GM12874 (cell line): ENCODE measurements around the gene SCGB1C1.

ENCODE experiments used
- TF ChIP-seq, protein P1 (sequence below): IDR thresholded peaks from 2 replicates; pipeline ENCODE4 v1.5.1; 2011; ENCODE audit warnings: low read depth, mild to moderate bottlenecking, control low read depth, low read length, moderate library complexity; ENCODE audit not compliant: insufficient read depth

SCGB1C1 gene

DNA sequence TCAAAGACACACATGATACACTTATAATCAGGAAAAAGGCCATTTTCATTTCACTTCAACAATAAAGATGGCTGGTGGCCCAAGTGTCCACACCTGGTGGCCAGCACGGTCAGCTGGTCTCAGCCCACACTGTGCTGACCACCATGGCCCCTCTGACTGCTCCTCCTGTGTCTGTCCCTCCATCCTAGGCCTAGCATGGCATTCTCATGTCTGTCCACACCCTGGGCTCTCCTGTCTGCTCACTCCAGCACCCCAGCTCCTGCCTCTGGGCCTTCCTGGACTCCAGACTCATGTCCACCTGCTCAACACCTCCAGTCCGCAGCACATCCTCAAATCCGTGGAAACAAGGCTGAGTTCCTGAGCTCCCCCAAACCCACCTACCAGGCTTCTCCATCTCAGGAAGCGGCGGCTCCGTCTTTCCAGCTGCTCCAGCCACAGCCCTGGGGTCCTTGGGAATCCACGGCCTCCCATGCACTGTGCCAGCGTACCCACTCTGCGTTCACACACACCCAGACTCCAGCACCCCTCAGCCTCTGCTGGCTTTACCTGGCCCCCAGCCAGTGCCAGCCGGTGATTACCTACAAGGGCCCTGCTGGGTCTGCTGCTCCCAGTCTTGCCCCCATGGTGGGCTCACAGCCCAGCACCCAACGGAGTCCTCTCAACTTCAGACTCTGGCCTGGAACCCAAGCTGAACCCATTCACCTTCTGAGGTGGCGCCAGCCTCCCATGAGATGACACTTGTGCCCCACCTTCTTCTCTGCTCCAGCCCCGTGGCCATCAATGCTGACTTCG is 29.3 kb downstream of the SCGB1C1 start:
- TF ChIP-seq, protein P1, sequence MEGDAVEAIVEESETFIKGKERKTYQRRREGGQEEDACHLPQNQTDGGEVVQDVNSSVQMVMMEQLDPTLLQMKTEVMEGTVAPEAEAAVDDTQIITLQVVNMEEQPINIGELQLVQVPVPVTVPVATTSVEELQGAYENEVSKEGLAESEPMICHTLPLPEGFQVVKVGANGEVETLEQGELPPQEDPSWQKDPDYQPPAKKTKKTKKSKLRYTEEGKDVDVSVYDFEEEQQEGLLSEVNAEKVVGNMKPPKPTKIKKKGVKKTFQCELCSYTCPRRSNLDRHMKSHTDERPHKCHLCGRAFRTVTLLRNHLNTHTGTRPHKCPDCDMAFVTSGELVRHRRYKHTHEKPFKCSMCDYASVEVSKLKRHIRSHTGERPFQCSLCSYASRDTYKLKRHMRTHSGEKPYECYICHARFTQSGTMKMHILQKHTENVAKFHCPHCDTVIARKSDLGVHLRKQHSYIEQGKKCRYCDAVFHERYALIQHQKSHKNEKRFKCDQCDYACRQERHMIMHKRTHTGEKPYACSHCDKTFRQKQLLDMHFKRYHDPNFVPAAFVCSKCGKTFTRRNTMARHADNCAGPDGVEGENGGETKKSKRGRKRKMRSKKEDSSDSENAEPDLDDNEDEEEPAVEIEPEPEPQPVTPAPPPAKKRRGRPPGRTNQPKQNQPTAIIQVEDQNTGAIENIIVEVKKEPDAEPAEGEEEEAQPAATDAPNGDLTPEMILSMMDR: no peak

DNA sequence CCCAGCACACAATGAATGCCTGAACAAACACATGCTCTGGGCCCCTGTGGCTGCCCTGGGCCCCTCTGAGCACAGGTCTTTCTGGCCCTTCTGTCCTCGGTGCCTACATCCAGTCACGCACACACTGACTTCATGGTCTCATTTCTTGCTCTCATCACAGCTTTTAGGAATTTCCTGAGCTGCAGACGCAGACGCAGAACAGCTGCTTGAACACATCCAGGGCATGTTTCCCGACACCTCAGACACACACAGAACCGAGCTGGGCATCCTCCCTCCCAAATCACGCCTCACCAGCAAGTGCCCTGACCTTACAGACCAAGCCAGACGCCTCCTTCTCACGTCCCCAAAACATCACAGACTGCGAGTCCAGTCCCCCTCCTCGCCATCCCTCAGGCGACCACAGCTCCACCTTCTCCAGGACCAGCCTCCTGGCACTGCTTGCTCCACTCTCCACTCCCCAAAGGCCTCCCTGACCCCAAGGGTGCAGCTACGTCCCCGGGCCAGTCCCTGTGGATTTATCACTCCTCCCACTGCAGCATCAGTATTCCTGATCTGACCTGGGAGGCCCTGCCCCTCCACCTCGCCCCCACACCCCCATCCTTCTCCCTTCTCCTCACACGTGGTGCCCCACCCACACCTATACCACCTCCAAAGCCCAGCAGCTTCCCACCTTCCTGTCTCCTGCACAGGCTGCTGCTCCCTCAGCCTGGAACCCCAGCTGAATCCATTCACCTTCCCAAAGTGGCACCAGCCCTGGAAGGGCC is 30.3 kb downstream of the SCGB1C1 start:
- TF ChIP-seq, protein P1: no peak

DNA sequence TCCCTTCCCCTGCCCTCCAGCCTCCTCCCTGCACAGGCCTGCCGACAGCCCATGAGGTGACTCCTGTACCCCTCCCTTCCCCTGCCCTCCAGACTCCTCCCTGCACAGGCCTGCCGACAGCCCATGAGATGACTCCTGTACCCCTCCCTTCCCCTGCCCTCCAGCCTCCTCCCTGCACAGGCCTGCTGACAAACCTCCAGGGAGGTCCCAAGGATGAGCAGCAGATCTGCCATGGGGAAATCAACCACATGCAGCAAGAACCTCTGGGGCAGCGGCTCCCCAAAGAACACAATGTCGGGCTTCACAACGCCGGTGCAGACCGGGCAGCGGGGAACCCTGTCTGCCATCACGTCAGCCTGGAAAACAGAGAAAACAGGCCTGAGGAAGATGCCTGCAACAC is 31.0 kb downstream of the SCGB1C1 start:
- TF ChIP-seq, protein P1: no peak

- TF ChIP-seq, protein P1: no peak
Observed at GRCh38 chr11:224424-224823, 31.5 kb downstream of the SCGB1C1 start.

DNA sequence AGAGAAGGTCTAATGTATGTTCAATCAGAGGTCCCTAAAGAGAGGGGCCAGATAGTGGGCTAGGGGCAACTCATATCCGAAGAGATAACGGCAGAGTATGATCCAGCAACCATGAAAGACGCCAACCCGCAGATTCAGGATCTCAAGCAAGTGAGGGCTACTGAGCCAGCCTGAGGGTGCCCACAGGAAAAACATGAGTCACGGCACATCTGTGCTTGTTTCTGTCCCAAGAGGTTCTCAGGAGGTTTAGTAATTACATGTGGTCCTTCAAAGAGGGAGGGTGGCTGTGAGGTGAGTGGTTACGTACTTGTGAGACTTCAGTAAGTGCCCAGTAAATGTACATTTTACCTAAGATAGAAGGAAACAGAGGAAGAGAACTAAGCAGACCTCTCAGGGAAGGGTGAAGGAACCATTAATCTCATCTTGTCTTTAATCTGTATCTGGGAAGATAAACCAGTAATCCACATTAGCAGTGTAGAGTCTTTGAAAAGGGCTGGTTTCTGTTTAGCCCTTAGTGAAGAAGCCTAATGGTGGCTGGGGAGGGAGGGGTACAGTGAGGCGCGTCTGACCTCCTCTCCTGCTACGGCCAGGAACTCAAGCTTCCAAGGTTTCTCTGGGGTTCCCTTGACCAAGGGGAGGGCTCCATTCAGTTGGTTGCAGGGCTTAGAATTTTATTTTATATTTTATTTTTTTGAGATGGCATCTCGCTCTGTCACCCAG is 33.0 kb downstream of the SCGB1C1 start:
- TF ChIP-seq, protein P1: no peak

GRCh38 chr11:227824-228379 is 35.0 kb downstream of the SCGB1C1 start:
- TF ChIP-seq, protein P1: no peak

DNA sequence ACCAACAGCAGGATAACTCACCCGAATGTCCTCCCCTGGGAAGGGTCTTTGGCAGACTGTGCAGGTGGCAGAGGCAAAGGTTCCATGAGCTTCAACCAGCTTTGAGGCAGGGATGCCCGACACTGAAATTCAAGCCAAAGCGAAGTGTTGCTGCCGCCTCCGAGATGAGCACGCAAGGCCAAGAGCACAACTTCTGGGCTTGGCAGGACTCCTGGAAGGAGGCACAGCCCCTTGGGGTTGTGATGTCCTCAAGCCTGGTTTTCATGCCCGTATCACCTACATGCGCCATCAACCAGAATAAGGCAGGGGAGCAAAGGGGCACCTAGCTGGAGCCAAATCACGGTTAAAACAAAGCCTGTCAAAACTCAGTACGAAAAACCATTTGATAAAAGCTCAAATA is 37.6 kb downstream of the SCGB1C1 start:
- TF ChIP-seq, protein P1: no peak
